HG02759 (cell line): ENCODE results near the gene C2orf42.
"Not testable (repeated sequence)": the region's sequence is repeated elsewhere in the genome, so short reads cannot be mapped to it uniquely, and the experiment has no call there.

ENCODE experiments used
- ATAC-seq: cut with Tn5 transposase; IDR thresholded peaks from one replicate; pipeline ENCODE4 v1.9.1; 2021; ENCODE audit warnings: mild to moderate bottlenecking, moderate library complexity; ENCODE audit not compliant: unreplicated experiment

C2orf42 gene

GRCh38 chr2:70104231-70105111 is 86.3 kb downstream of the C2orf42 start:
- no peak for ATAC-seq

- ATAC-seq, result no peak
Observed at GRCh38 chr2:70103531-70104061, 87.2 kb downstream of the C2orf42 start.

GRCh38 chr2:70102323-70102905 is 88.4 kb downstream of the C2orf42 start:
- not testable (repeated sequence) for ATAC-seq

DNA sequence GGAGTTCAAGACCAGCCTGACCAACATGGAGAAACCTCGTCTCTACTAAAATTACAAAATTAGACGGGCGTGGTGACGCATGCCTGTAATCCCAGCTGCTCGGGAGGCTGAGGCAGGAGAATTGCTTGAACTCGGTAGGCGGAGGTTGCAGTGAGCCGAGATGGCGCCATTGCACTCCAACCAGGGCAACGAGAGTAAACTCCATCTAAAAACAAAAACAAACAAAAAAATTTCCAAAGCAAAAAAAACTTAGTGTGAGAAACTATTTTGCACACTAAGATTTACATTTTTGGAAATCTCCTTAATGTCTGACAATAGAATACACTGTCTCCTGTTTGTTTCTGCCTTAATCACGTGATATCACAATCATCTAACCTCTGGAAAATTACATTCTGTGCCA is 89.1 kb downstream of the C2orf42 start:
- not testable (repeated sequence) for ATAC-seq

DNA sequence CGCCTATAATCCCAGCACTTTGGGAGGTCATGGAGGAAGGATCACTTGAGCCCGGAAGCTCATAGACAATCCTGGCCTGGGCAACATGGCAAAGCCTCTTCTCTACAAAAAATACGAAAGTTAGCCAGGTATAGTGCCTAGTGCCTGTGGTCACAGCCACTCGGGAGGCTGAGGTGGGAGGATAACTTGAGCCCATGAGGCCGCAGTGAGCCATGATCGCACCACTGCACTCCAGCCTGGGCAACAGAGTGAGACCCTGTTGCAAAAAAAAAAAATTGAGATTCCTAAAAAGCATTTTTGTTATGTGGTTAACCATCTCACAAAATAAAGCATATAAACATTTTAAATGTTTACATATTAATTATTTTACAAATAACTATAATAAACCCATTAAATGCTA is 89.6 kb downstream of the C2orf42 start:
- no peak for ATAC-seq
